GM12874 (cell line): ENCODE data around the gene GATA5.

Experiments
- TF ChIP-seq, protein P1 (sequence below): IDR thresholded peaks from 2 replicates; pipeline ENCODE4 v1.5.1; 2011; ENCODE audit warnings: low read depth, mild to moderate bottlenecking, control low read depth, low read length, moderate library complexity; ENCODE audit not compliant: insufficient read depth

The GATA5 gene

GRCh38 chr20:62439218-62439617, 36.6 kb downstream of the GATA5 start:
- TF ChIP-seq, protein P1, sequence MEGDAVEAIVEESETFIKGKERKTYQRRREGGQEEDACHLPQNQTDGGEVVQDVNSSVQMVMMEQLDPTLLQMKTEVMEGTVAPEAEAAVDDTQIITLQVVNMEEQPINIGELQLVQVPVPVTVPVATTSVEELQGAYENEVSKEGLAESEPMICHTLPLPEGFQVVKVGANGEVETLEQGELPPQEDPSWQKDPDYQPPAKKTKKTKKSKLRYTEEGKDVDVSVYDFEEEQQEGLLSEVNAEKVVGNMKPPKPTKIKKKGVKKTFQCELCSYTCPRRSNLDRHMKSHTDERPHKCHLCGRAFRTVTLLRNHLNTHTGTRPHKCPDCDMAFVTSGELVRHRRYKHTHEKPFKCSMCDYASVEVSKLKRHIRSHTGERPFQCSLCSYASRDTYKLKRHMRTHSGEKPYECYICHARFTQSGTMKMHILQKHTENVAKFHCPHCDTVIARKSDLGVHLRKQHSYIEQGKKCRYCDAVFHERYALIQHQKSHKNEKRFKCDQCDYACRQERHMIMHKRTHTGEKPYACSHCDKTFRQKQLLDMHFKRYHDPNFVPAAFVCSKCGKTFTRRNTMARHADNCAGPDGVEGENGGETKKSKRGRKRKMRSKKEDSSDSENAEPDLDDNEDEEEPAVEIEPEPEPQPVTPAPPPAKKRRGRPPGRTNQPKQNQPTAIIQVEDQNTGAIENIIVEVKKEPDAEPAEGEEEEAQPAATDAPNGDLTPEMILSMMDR = no peak

- TF ChIP-seq, protein P1 = no peak
Measured at GRCh38 chr20:62437927-62438326, 37.9 kb downstream of the GATA5 start.

DNA sequence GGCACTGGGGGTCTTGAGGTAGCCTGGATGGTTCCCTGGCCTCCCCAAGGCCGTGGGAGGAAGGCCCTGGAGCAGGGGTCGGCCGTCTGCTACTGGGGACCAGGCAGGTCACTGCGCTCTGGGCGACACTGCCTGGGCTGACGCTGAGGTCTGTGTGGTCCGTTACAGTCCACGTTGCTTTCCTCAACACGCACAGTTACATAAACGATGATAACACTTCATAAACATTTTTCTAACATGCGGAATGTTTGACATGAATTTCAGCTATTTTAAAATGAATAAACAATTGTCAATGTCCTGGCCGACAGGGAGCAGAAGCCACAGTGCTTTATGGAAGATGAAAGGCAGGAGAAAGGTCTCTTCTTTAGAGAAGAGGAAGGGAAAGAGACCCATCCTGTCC, 38.3 kb downstream of the GATA5 start:
- TF ChIP-seq, protein P1 = no peak

DNA sequence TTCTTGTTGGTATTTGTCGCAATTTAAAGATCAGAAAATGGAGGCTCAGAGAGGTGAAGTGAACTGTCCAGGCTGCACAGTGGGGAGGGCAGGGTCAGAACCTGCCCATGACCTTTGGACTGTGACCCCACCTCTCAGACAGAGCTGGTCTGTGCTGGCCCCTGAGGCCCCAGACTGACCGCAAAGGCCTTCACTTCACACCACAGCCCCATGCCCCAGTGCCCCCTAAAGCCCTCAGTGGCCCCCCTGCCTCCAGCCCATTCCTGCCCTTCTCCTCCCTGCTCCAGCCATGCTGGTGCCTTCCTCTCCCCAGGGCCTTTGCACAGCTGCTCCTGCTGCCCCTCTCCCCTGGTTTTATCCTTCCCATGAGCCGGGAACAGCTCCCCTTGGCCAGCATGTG, 39.1 kb downstream of the GATA5 start:
- TF ChIP-seq, protein P1 = no peak

- TF ChIP-seq, protein P1 = no peak
Measured at GRCh38 chr20:62433658-62434497, 41.9 kb downstream of the GATA5 start.

DNA sequence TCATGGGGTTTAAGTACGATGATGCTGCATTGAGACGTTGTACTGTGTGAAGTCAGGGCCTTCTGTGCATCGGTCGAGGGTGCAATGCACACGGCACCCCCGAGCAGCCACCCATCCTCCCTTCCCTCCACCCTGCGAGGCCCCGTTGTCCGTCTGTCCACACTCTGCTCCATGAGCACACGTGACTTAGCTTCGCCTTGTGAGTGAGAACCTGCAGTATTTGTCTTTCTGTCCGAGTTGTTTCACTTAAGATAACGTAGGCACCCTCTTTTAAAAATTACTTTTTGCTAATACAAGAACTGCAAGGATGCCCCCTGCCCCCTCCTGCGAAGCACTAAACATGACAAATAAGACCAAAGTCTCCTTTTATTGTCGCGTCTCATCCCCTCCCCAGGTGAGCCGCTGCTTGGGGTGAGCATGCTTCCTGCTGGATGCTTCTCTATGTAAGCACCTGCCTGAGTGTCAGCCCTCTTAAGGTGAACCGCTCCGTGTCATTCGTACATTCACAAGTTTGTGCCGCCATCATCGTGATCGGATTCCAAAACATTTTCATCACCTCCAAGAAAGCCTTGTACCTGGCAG, 44.8 kb downstream of the GATA5 start:
- TF ChIP-seq, protein P1 = no peak

GRCh38 chr20:62430311-62430853, 45.4 kb downstream of the GATA5 start:
- TF ChIP-seq, protein P1 = no peak
